COLO829 (cell line): ENCODE data around the gene PCAT7.
"Not testable (repeated sequence)": the region's sequence is repeated elsewhere in the genome, so short reads cannot be mapped to it uniquely, and the experiment has no call there.

ENCODE experiments used
- DNase-seq: peaks from one replicate; pipeline ENCODE4 v3.0.0; 2012; ENCODE audit warnings: low spot score

PCAT7 gene

GRCh38 chr9:94563548-94563947 lies 8.7 kb downstream of the PCAT7 start:
- DNase-seq, result no peak

GRCh38 chr9:94564279-94564678 lies 9.4 kb downstream of the PCAT7 start:
- not testable (repeated sequence) for DNase-seq

GRCh38 chr9:94566550-94566949 lies 11.7 kb downstream of the PCAT7 start:
- no peak for DNase-seq

GRCh38 chr9:94567271-94567670 lies 12.4 kb downstream of the PCAT7 start:
- no peak for DNase-seq

- DNase-seq, result no peak
Observed at GRCh38 chr9:94568250-94568889, 13.5 kb downstream of the PCAT7 start.

GRCh38 chr9:94568972-94569712 lies 14.3 kb downstream of the PCAT7 start:
- no peak for DNase-seq

GRCh38 chr9:94576131-94576530 lies 21.2 kb downstream of the PCAT7 start:
- DNase-seq, result no peak

GRCh38 chr9:94577036-94577435 lies 22.2 kb downstream of the PCAT7 start:
- no peak for DNase-seq

- no peak for DNase-seq
Observed at GRCh38 chr9:94577571-94577970, 22.7 kb downstream of the PCAT7 start.

GRCh38 chr9:94581728-94582127 lies 26.8 kb downstream of the PCAT7 start:
- DNase-seq, result no peak

- no peak for DNase-seq
Observed at GRCh38 chr9:94584555-94584954, 29.7 kb downstream of the PCAT7 start.

GRCh38 chr9:94586316-94586715 lies 31.4 kb downstream of the PCAT7 start:
- no peak for DNase-seq

- DNase-seq, result peak; percentile 40
Observed at GRCh38 chr9:94586814-94587213, 31.9 kb downstream of the PCAT7 start.

GRCh38 chr9:94588681-94589080 lies 33.8 kb downstream of the PCAT7 start:
- DNase-seq, result no peak

- DNase-seq, result not testable (repeated sequence)
Observed at GRCh38 chr9:94591046-94591545, 36.2 kb downstream of the PCAT7 start.

GRCh38 chr9:94591876-94592275 lies 37.0 kb downstream of the PCAT7 start:
- no peak for DNase-seq

GRCh38 chr9:94592683-94593082 lies 37.8 kb downstream of the PCAT7 start:
- not testable (repeated sequence) for DNase-seq

GRCh38 chr9:94593459-94594345 lies 38.8 kb downstream of the PCAT7 start, which contains the start of gene FBP2:
FBP2 (minus strand) TSS chr9:94593824; CDS start chr9:94593726, 98 bp downstream.
- no peak for DNase-seq

- DNase-seq, result no peak
Observed at GRCh38 chr9:94599102-94599501, 44.2 kb downstream of the PCAT7 start.

- no peak for DNase-seq
Observed at GRCh38 chr9:94600258-94600657, 45.4 kb downstream of the PCAT7 start.

- no peak for DNase-seq
Observed at GRCh38 chr9:94600715-94601114, 45.8 kb downstream of the PCAT7 start.

- no peak for DNase-seq
Observed at GRCh38 chr9:94602666-94603065, 47.8 kb downstream of the PCAT7 start.
